Measurements from ENCODE around the gene ANKS1A.

The ANKS1A gene

GRCh38 chr6:34974249-34974642 lies 85.2 kb downstream of the ANKS1A start:
- DNase-seq, result no peak
- no peak overlapping the region for H3K27ac ChIP-seq
- no peak overlapping the region for H3K4me3 ChIP-seq (ENCODE audit: low read depth, low read length)
- no peaks in the 10 kb centered on the region for H3K27me3 ChIP-seq (replicated peaks)
- TF ChIP-seq, protein P1, sequence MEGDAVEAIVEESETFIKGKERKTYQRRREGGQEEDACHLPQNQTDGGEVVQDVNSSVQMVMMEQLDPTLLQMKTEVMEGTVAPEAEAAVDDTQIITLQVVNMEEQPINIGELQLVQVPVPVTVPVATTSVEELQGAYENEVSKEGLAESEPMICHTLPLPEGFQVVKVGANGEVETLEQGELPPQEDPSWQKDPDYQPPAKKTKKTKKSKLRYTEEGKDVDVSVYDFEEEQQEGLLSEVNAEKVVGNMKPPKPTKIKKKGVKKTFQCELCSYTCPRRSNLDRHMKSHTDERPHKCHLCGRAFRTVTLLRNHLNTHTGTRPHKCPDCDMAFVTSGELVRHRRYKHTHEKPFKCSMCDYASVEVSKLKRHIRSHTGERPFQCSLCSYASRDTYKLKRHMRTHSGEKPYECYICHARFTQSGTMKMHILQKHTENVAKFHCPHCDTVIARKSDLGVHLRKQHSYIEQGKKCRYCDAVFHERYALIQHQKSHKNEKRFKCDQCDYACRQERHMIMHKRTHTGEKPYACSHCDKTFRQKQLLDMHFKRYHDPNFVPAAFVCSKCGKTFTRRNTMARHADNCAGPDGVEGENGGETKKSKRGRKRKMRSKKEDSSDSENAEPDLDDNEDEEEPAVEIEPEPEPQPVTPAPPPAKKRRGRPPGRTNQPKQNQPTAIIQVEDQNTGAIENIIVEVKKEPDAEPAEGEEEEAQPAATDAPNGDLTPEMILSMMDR (IDR thresholded peaks at IDR 0.05; ENCODE audit: low read depth, low read length, missing control alignments), result no peak
- in situ Hi-C loops (cut with HindIII; ENCODE audit: low pct_ligation_motif_present, low sequenced_read_pairs), result no loop called here
- no peaks in the 10 kb centered on the region for H3K36me3 ChIP-seq (replicated peaks)

- Histone ChIP-seq H3K36me3 (replicated peaks) (no peaks in the 10 kb centered on the region), H3K27me3 (replicated peaks) (no peaks in the 10 kb centered on the region), H3K4me3 (ENCODE audit: low read depth, low read length) (no peak overlapping the region), H3K27ac (no peak overlapping the region)
- in situ Hi-C loops (cut with HindIII; ENCODE audit: low pct_ligation_motif_present, low sequenced_read_pairs), result loop anchor here (25.0 kb wide), 1 partner anchor 261 kb away; no protein-coding TSS in a partner anchor
- no peak for DNase-seq
- TF ChIP-seq, protein P1 (IDR thresholded peaks at IDR 0.05; ENCODE audit: low read depth, low read length, missing control alignments), result no peak
Observed at GRCh38 chr6:34976239-34976638, 87.2 kb downstream of the ANKS1A start.

GRCh38 chr6:34979218-34979617 lies 90.2 kb downstream of the ANKS1A start:
- Histone ChIP-seq H3K27ac (no peak overlapping the region), H3K27me3 (replicated peaks) (no peaks in the 10 kb centered on the region), H3K4me3 (ENCODE audit: low read depth, low read length) (no peak overlapping the region), H3K36me3 (replicated peaks) (peaks cover 6% of the 10 kb centered on the region)
- in situ Hi-C loops (cut with HindIII; ENCODE audit: low pct_ligation_motif_present, low sequenced_read_pairs), result loop anchor here (25.0 kb wide), 1 partner anchor 258 kb away; no protein-coding TSS in a partner anchor
- TF ChIP-seq, protein P1 (IDR thresholded peaks at IDR 0.05; ENCODE audit: low read depth, low read length, missing control alignments), result no peak
- DNase-seq, result no peak

GRCh38 chr6:34979994-34980393 lies 90.9 kb downstream of the ANKS1A start:
- Histone ChIP-seq H3K4me3 (ENCODE audit: low read depth, low read length) (no peak overlapping the region), H3K27ac (no peak overlapping the region), H3K27me3 (replicated peaks) (no peaks in the 10 kb centered on the region), H3K36me3 (replicated peaks) (peaks cover 6% of the 10 kb centered on the region)
- no peak for DNase-seq
- TF ChIP-seq, protein P1 (IDR thresholded peaks at IDR 0.05; ENCODE audit: low read depth, low read length, missing control alignments), result no peak
- in situ Hi-C loops (cut with HindIII; ENCODE audit: low pct_ligation_motif_present, low sequenced_read_pairs), result loop anchor here (25.0 kb wide), 1 partner anchor 257 kb away; no protein-coding TSS in a partner anchor

DNA sequence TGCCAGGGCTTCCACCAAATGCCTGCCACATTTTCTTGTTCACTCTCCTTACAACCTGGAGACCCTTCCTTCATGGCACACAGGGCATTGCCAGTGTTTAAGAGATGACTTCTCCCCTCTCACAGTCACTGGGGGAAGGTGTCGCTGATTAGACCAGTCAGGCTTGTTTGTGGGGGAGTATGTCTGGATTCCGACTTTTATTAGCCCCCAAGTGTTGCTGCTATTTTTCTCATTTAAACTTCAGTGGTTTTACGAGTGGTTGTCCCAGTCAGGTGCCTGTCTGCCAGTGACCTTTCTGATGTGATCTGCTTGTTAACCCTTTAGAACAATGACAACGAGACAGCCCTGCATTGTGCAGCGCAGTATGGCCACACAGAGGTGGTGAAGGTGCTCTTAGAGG lies 92.3 kb downstream of the ANKS1A start:
- Histone ChIP-seq H3K27ac (no peak overlapping the region), H3K27me3 (replicated peaks) (no peaks in the 10 kb centered on the region), H3K36me3 (replicated peaks) (peaks cover 8% of the 10 kb centered on the region), H3K4me3 (ENCODE audit: low read depth, low read length) (no peak overlapping the region)
- in situ Hi-C loops (cut with HindIII; ENCODE audit: low pct_ligation_motif_present, low sequenced_read_pairs), result loop anchor here (25.0 kb wide), 1 partner anchor 256 kb away; no protein-coding TSS in a partner anchor
- TF ChIP-seq, protein P1 (IDR thresholded peaks at IDR 0.05; ENCODE audit: low read depth, low read length, missing control alignments), result no peak
- no peak for DNase-seq

DNA sequence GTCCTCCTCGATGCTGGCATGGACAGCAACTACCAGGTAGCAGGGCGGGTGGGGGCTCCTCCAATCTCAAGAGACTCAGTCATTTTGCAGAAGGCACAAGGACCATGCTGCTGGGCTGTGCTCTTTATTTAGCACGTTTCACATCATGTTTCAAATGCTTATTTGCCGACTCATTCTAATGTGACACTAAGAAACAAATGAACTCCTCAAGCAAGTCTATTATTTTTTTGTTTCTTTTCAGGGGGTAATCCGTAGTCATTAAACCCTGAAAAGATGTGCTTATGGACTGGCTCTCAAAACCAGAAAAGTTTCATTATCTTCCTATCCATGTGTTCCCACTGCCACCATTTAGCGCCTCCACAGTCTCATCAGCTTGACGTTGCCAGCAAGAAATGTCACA lies 92.9 kb downstream of the ANKS1A start:
- H3K36me3 ChIP-seq (replicated peaks), result peaks cover 8% of the 10 kb centered on the region
- H3K4me3 ChIP-seq (ENCODE audit: low read depth, low read length), result no peak overlapping the region
- TF ChIP-seq, protein P1 (IDR thresholded peaks at IDR 0.05; ENCODE audit: low read depth, low read length, missing control alignments), result no peak
- in situ Hi-C loops (cut with HindIII; ENCODE audit: low pct_ligation_motif_present, low sequenced_read_pairs), result loop anchor here (25.0 kb wide), 1 partner anchor 255 kb away; no protein-coding TSS in a partner anchor
- H3K27ac ChIP-seq, result no peak overlapping the region
- H3K27me3 ChIP-seq (replicated peaks), result no peaks in the 10 kb centered on the region
- DNase-seq, result no peak

Data from brain microvascular endothelial cell (primary cell).